Sigmoid colon (tissue), 7 donors: ENCODE results near the gene RMND1. TPM values are rescaled to one million over a fixed set of nuclear protein-coding genes. Genes with fewer than 3 reads are reported as not detected.

Source experiments
- DNase-seq: peaks from one replicate; pipeline ENCODE4 v3.0.0-alpha.2; 2019
- H3K27ac ChIP-seq, 4 donors: fragments of 200-600 bp; sonication (generic); one replicate each; pipeline ENCODE4 v1.5.1; 2016 to 2019; ENCODE audit warnings: mild to moderate bottlenecking in 1 of 4
- H3K27me3 ChIP-seq, 3 donors: fragments of 200-600 bp; sonication (generic); one replicate each; pipeline ENCODE4 v1.5.1; 2019; ENCODE audit warnings: mild to moderate bottlenecking in 1 of 3
- H3K36me3 ChIP-seq, 4 donors: fragments of 200-600 bp; sonication (generic); one replicate each; pipeline ENCODE4 v1.5.1; 2016 to 2019
- H3K4me1 ChIP-seq, 4 donors: fragments of 200-600 bp; sonication (generic); one replicate each; pipeline ENCODE4 v1.5.1; 2017 to 2019
- H3K4me3 ChIP-seq, 4 donors: fragments of 200-600 bp; sonication (generic); one replicate each; pipeline ENCODE4 v1.5.1; 2017 to 2019; ENCODE audit warnings: mild to moderate bottlenecking in 2 of 4, moderate library complexity in 1 of 4
- H3K9me3 ChIP-seq, 4 donors: fragments of 200-600 bp in 3 of 4; sonication (generic) in 3 of 4; one replicate each; pipeline versions ENCODE4 v1.5.1 to v1.6.1; 2013 to 2019
- CTCF ChIP-seq, 4 experiments: fragments of 450-650 bp in 3 of 4; fragments of 200-600 bp in 1 of 4; IDR thresholded peaks; one replicate each; pipeline ENCODE4 v1.5.1; 2016 to 2019; ENCODE audit warnings: antibody characterized with exemption in 4 of 4, mild to moderate bottlenecking in 3 of 4, moderate library complexity in 2 of 4
- EP300 ChIP-seq, 4 donors: sonication (generic); formaldehyde crosslinking; IDR thresholded peaks; one replicate each; pipeline ENCODE4 v1.6.1; 2017; ENCODE audit warnings: antibody characterized with exemption in 4 of 4
- POLR2A ChIP-seq, 2 donors: fragments of 450-650 bp; IDR thresholded peaks; one replicate each; pipeline ENCODE4 v1.6.1; 2016; ENCODE audit warnings: antibody characterized with exemption in 2 of 2, mild to moderate bottlenecking in 2 of 2, moderate library complexity in 2 of 2
- POLR2AphosphoS5 ChIP-seq, 4 donors: sonication (generic); formaldehyde crosslinking; IDR thresholded peaks; one replicate each; pipeline ENCODE4 v1.6.1; 2017; ENCODE audit warnings: antibody characterized with exemption in 4 of 4
- WGBS, 2 donors: extraction: QIAGEN DNeasy Blood & Tissue Kit; methylation state at CpG; one replicate each; pipeline ENCODE4 v1.1.7; 2013; 5-methylcytosine and 5-hydroxymethylcytosine counted together
- intact Hi-C: fragments of 100-400 bp; cut with DNase I; formaldehyde crosslinking; loops from one replicate; pipeline ENCODE4 v1.15.1; 2023
- polyA plus RNA-seq, 3 donors: library from polyadenylated mRNA; stranded (reverse); fragments of 200-250 nt; gene quantifications; one replicate each; pipeline ENCODE4 v1.2.3, GENCODE V29; 2013
- total RNA-seq, 4 donors: library from RNA; depleted of rRNA; stranded (reverse); fragments of >200 nt; gene quantifications; one replicate each; pipeline ENCODE4 v1.1.0, GENCODE V29; 2016
- donor health status: healthy with polysubstance abuse.
- donor health status: Bipolar disorder and iron deficiency.
- donor health status: healthy.

Gene RMND1
- total and polyA plus RNA-seq, 7 donors = 12.4 to 26.3 (median 16.9) TPM

- Histone ChIP-seq H3K9me3 (no peaks in the 10 kb centered on the region), H3K4me1 (peaks cover 0 to 9% (median 2%) of the 10 kb centered on the region in 4 donors), H3K27ac (no peak overlapping the region), H3K4me3 (no peak overlapping the region), H3K36me3 (peaks cover 0 to 14% (median 4%) of the 10 kb centered on the region in 4 donors), H3K27me3 (no peaks in the 10 kb centered on the region)
- DNase-seq = no peak
- intact Hi-C loops = no loop called here
- TF ChIP-seq POLR2AphosphoS5 (IDR thresholded peaks at IDR 0.05) = no peak
- TF ChIP-seq POLR2A (IDR thresholded peaks at IDR 0.05) = no peak
- WGBS, 2 donors = 47 to 80% methylated on average over 1 of the region's 1 CpG
Measured at GRCh38 chr6:151376440-151376839, 75.5 kb downstream of the RMND1 start.

- DNase-seq = no peak
- intact Hi-C loops = no loop called here
- H3K4me3 ChIP-seq = no peak overlapping the region
- peaks cover 0 to 20% (median 7%) of the 10 kb centered on the region in 4 donors for H3K36me3 ChIP-seq
- no peaks in the 10 kb centered on the region for H3K27me3 ChIP-seq
- no peak overlapping the region for H3K27ac ChIP-seq
- TF ChIP-seq POLR2AphosphoS5 (IDR thresholded peaks at IDR 0.05) (no peak), CTCF (IDR thresholded peaks at IDR 0.05) (no peak), EP300 (IDR thresholded peaks at IDR 0.05) (no peak), POLR2A (IDR thresholded peaks at IDR 0.05) (no peak)
- WGBS, 2 donors = 92 to 94% methylated on average over 2 of the region's 2 CpGs
- no peaks in the 10 kb centered on the region for H3K9me3 ChIP-seq
- H3K4me1 ChIP-seq = peaks cover 0 to 8% (median 2%) of the 10 kb centered on the region in 4 donors
Measured at GRCh38 chr6:151375833-151376232, 76.1 kb downstream of the RMND1 start.

GRCh38 chr6:151374036-151374683, 77.8 kb downstream of the RMND1 start:
- Histone ChIP-seq H3K4me1 (peaks cover 0 to 15% (median 5%) of the 10 kb centered on the region in 4 donors), H3K4me3 (no peak overlapping the region), H3K27ac (peak overlapping the region in 1 of 4 donors; percentile 14), H3K9me3 (no peaks in the 10 kb centered on the region), H3K27me3 (no peaks in the 10 kb centered on the region), H3K36me3 (peaks cover 0 to 22% (median 8%) of the 10 kb centered on the region in 4 donors)
- DNase-seq = no peak
- WGBS, 2 donors = 78 to 88% methylated on average over 5 of the region's 5 CpGs
- TF ChIP-seq EP300 (IDR thresholded peaks at IDR 0.05) (no peak), POLR2AphosphoS5 (IDR thresholded peaks at IDR 0.05) (no peak), CTCF (IDR thresholded peaks at IDR 0.05) (no peak)
- intact Hi-C loops = no loop called here

- H3K9me3 ChIP-seq = no peaks in the 10 kb centered on the region
- H3K36me3 ChIP-seq = peaks cover 0 to 27% (median 8%) of the 10 kb centered on the region in 4 donors
- H3K4me3 ChIP-seq = no peak overlapping the region
- 61 to 84% methylated on average over 5 of the region's 5 CpGs for whole genome bisulfite sequencing, 2 donors
- no peak for TF ChIP-seq EP300 (IDR thresholded peaks at IDR 0.05)
- no peak for TF ChIP-seq POLR2A (IDR thresholded peaks at IDR 0.05)
- TF ChIP-seq POLR2AphosphoS5 (IDR thresholded peaks at IDR 0.05) = no peak
- no peak for TF ChIP-seq CTCF (IDR thresholded peaks at IDR 0.05)
- no peaks in the 10 kb centered on the region for H3K27me3 ChIP-seq
- no peak for DNase-seq
- intact Hi-C loops = no loop called here
- no peak overlapping the region for H3K27ac ChIP-seq
- H3K4me1 ChIP-seq = peaks cover 0 to 15% (median 5%) of the 10 kb centered on the region in 4 donors
Measured at GRCh38 chr6:151372164-151372563, 79.8 kb downstream of the RMND1 start.

GRCh38 chr6:151370509-151371078, 81.3 kb downstream of the RMND1 start:
- 88 to 93% methylated on average over 6 of the region's 6 CpGs for WGBS, 2 donors
- Histone ChIP-seq H3K4me1 (peaks cover 0 to 15% (median 5%) of the 10 kb centered on the region in 4 donors), H3K36me3 (peaks cover 7 to 39% (median 19%) of the 10 kb centered on the region in 4 donors), H3K27ac (no peak overlapping the region), H3K9me3 (no peaks in the 10 kb centered on the region), H3K27me3 (no peaks in the 10 kb centered on the region), H3K4me3 (no peak overlapping the region)
- TF ChIP-seq POLR2AphosphoS5 (IDR thresholded peaks at IDR 0.05) (no peak), EP300 (IDR thresholded peaks at IDR 0.05) (no peak), POLR2A (IDR thresholded peaks at IDR 0.05) (no peak), CTCF (IDR thresholded peaks at IDR 0.05) (no peak)
- no peak for DNase-seq
- intact Hi-C loops = no loop called here
